Activated CD4-positive, alpha-beta memory T cell treated with anti-CD3 and anti-CD28 coated beads, Interleukin-2, amount 10 ng/mL, durations not matched to agents 7 days and 5 days (primary cell): ENCODE results near the gene LST1. TPM values are rescaled to one million over a fixed set of nuclear protein-coding genes. Genes with fewer than 3 reads are reported as not detected.

Source experiments
- total RNA-seq, 2 experiments: library from RNA; stranded (reverse); gene quantifications; one replicate each; pipeline ENCODE4 v1.2.3, GENCODE V29; 2021

LST1 gene
- total RNA-seq, 2 experiments from 2014 or later, result 69.8 to 74.5 TPM

Other genes with a start within 250 kb of the LST1 start
- gene HLA-B, start 229.1 kb upstream of the LST1 start, total RNA-seq, result 1,000 to 10,000 TPM; 5,151 to 5,157 TPM
- gene MICA, start 182.7 kb upstream of the LST1 start, total RNA-seq, result 10 to 100 TPM; 12.0 to 12.3 TPM
- gene MICB, start 88.1 kb upstream of the LST1 start, total RNA-seq, result 10 to 100 TPM; 60.8 to 62.9 TPM
- gene MCCD1, start 57.3 kb upstream of the LST1 start, total RNA-seq, result not detected
- 100 to 1,000 TPM; 427 to 434 TPM for gene DDX39B, start 44.3 kb upstream of the LST1 start, total RNA-seq
- 1 to 10 TPM; 2.7 to 3.8 TPM for gene ATP6V1G2, start 39.7 kb upstream of the LST1 start, total RNA-seq
- gene NFKBIL1, start 38.7 kb upstream of the LST1 start, total RNA-seq, result 10 to 100 TPM; 22.8 to 23.6 TPM
- gene LTA, start 14.0 kb upstream of the LST1 start, total RNA-seq, result 10 to 100 TPM; 37.2 to 38.4 TPM
- gene TNF, start 10.7 kb upstream of the LST1 start, total RNA-seq, result 100 to 1,000 TPM; 124 to 130 TPM
- gene LTB, start 3.9 kb upstream of the LST1 start, total RNA-seq, result 1,000 to 10,000 TPM; 1,185 to 1,194 TPM
- gene NCR3, start 6.7 kb downstream of the LST1 start, total RNA-seq, result 10 to 100 TPM; 76.4 to 78.3 TPM
- gene AIF1, start 29.0 kb downstream of the LST1 start, total RNA-seq, result 10 to 100 TPM; 11.3 to 11.7 TPM
- 100 to 1,000 TPM; 215 to 222 TPM for gene PRRC2A, start 34.4 kb downstream of the LST1 start, total RNA-seq
- gene BAG6, start 66.4 kb downstream of the LST1 start, total RNA-seq, result 100 to 1,000 TPM; 275 to 282 TPM
- 1 to 10 TPM; 2.9 to 3.6 TPM for gene APOM, start 69.6 kb downstream of the LST1 start, total RNA-seq
- gene C6orf47, start 74.5 kb downstream of the LST1 start, total RNA-seq, result 10 to 100 TPM; 26.4 to 26.7 TPM
- gene GPANK1, start 78.7 kb downstream of the LST1 start, total RNA-seq, result 10 to 100 TPM; 33.6 to 35.2 TPM
- 100 to 1,000 TPM; 199 to 212 TPM for gene CSNK2B, start 79.8 kb downstream of the LST1 start, total RNA-seq
- 10 to 100 TPM; 16.7 to 17.2 TPM for gene LY6G5B, start 83.7 kb downstream of the LST1 start, total RNA-seq
- 1 to 10 TPM; 2.3 to 2.6 TPM for gene LY6G5C, start 94.8 kb downstream of the LST1 start, total RNA-seq
- gene ABHD16A, start 117.0 kb downstream of the LST1 start, total RNA-seq, result 10 to 100 TPM; 53.1 to 55.0 TPM
- gene LY6G6F, start 120.6 kb downstream of the LST1 start, total RNA-seq, result not detected
- gene LY6G6D, start 129.1 kb downstream of the LST1 start, total RNA-seq, result not detected
- gene LY6G6C, start 135.5 kb downstream of the LST1 start, total RNA-seq, result not detected
- not detected for gene MPIG6B, start 137.1 kb downstream of the LST1 start, total RNA-seq
- 10 to 100 TPM; 22.1 to 23.9 TPM for gene DDAH2, start 143.0 kb downstream of the LST1 start, total RNA-seq
- gene CLIC1, start 150.3 kb downstream of the LST1 start, total RNA-seq, result 100 to 1,000 TPM; 640 to 644 TPM
- gene MSH5, start 153.7 kb downstream of the LST1 start, total RNA-seq, result 10 to 100 TPM; 60.1 to 63.2 TPM
- 10 to 100 TPM; 10.7 to 14.6 TPM for gene SAPCD1, start 176.4 kb downstream of the LST1 start, total RNA-seq
- 10 to 100 TPM; 11.0 to 12.2 TPM for gene VWA7, start 191.1 kb downstream of the LST1 start, total RNA-seq
- gene VARS1, start 209.5 kb downstream of the LST1 start, total RNA-seq, result 10 to 100 TPM; 84.1 to 88.4 TPM
- gene LSM2, start 220.7 kb downstream of the LST1 start, total RNA-seq, result 100 to 1,000 TPM; 100 to 108 TPM
- 1 to 10 TPM; 2.8 to 3.0 TPM for gene HSPA1L, start 229.0 kb downstream of the LST1 start, total RNA-seq
- 100 to 1,000 TPM; 147 to 151 TPM for gene HSPA1A, start 229.3 kb downstream of the LST1 start, total RNA-seq
- gene HSPA1B, start 241.5 kb downstream of the LST1 start, total RNA-seq, result 10 to 100 TPM; 60.6 to 62.6 TPM